ENCODE measurements around the gene PUS1. TPM values are rescaled to one million over a fixed set of nuclear protein-coding genes. Genes with fewer than 3 reads are reported as not detected.
A peak's percentile ranks its signal among the peaks of the same experiment; 100 is the strongest.

PUS1 gene
- polyA plus RNA-seq, 1 donor from 2014 or later, result 14.3 TPM

GRCh38 chr12:131927110-131928079 is 1.7 kb upstream of the PUS1 start:
- Histone ChIP-seq H3K9ac (ENCODE audit: low read length) (no peak overlapping the region), H4K20me1 (ENCODE audit: insufficient read depth) (no peaks in the 10 kb centered on the region), H3K36me3 (ENCODE audit: insufficient read depth, low read length) (no peaks in the 10 kb centered on the region), H3K27me3 (ENCODE audit: insufficient read depth, low read depth, low read length) (no peaks in the 10 kb centered on the region), H2AFZ (ENCODE audit: low read depth, low read length) (no peak overlapping the region), H3K27ac (ENCODE audit: low read length) (no peak overlapping the region), H3F3A (ENCODE audit: insufficient read depth, low read length, poor library complexity, severe bottlenecking) (no peaks in the 10 kb centered on the region), H3K4me3 (ENCODE audit: low read length) (no peak overlapping the region), H3K9me3 (ENCODE audit: low read length) (no peaks in the 10 kb centered on the region), H3K79me2 (replicated peaks; ENCODE audit: insufficient read depth, low read length) (no peaks in the 10 kb centered on the region), H3K4me2 (ENCODE audit: low read length) (no peak overlapping the region), H3K9me2 (ENCODE audit: insufficient read depth, low read length) (no peaks in the 10 kb centered on the region)
- TF ChIP-seq EP300 (conservative IDR thresholded peaks at IDR 0.05; ENCODE audit: poor library complexity, severe bottlenecking), result no peak
- no peak for TF ChIP-seq RAD21 (conservative IDR thresholded peaks at IDR 0.05)
- no peak for TF ChIP-seq TAF1 (IDR thresholded peaks at IDR 0.05; ENCODE audit: low read depth)
- TF ChIP-seq EZH2 (IDR thresholded peaks at IDR 0.05; ENCODE audit: borderline replicate concordance, insufficient read depth, low read length, poor library complexity, severe bottlenecking), result no peak
- no peak for TF ChIP-seq CTCF (IDR thresholded peaks at IDR 0.05; ENCODE audit: poor library complexity, severe bottlenecking)
- TF ChIP-seq REST (IDR thresholded peaks at IDR 0.05; ENCODE audit: borderline replicate concordance), result no peak
- TF ChIP-seq POLR2AphosphoS5 (IDR thresholded peaks at IDR 0.05), result no peak
- TF ChIP-seq MXI1 (conservative IDR thresholded peaks at IDR 0.05; ENCODE audit: poor library complexity, severe bottlenecking), result no peak
- TF ChIP-seq SMC3 (conservative IDR thresholded peaks at IDR 0.05; ENCODE audit: poor library complexity), result no peak

GRCh38 chr12:131928080-131928710 is 881 bp upstream of the PUS1 start:
- Histone ChIP-seq H3K9ac (ENCODE audit: low read length) (peak overlapping the region; percentile 70), H4K20me1 (ENCODE audit: insufficient read depth) (no peaks in the 10 kb centered on the region), H2AFZ (ENCODE audit: low read depth, low read length) (peak overlapping the region; percentile 73), H3K36me3 (ENCODE audit: insufficient read depth, low read length) (no peaks in the 10 kb centered on the region), H3K4me2 (ENCODE audit: low read length) (peak overlapping the region; percentile 44), H3K9me3 (ENCODE audit: low read length) (no peaks in the 10 kb centered on the region), H3K27me3 (ENCODE audit: insufficient read depth, low read depth, low read length) (no peaks in the 10 kb centered on the region), H3K79me2 (replicated peaks; ENCODE audit: insufficient read depth, low read length) (no peaks in the 10 kb centered on the region), H3K27ac (ENCODE audit: low read length) (no peak overlapping the region), H3F3A (ENCODE audit: insufficient read depth, low read length, poor library complexity, severe bottlenecking) (no peaks in the 10 kb centered on the region), H3K9me2 (ENCODE audit: insufficient read depth, low read length) (no peaks in the 10 kb centered on the region), H3K4me3 (ENCODE audit: low read length) (peak overlapping the region; percentile 86)
- TF ChIP-seq EP300 (conservative IDR thresholded peaks at IDR 0.05; ENCODE audit: poor library complexity, severe bottlenecking) (no peak), MXI1 (conservative IDR thresholded peaks at IDR 0.05; ENCODE audit: poor library complexity, severe bottlenecking) (no peak), EZH2 (IDR thresholded peaks at IDR 0.05; ENCODE audit: borderline replicate concordance, insufficient read depth, low read length, poor library complexity, severe bottlenecking) (no peak), POLR2AphosphoS5 (IDR thresholded peaks at IDR 0.05) (no peak), SMC3 (conservative IDR thresholded peaks at IDR 0.05; ENCODE audit: poor library complexity) (no peak), RAD21 (conservative IDR thresholded peaks at IDR 0.05) (no peak), TAF1 (IDR thresholded peaks at IDR 0.05; ENCODE audit: low read depth) (no peak), CTCF (IDR thresholded peaks at IDR 0.05; ENCODE audit: poor library complexity, severe bottlenecking) (no peak), REST (IDR thresholded peaks at IDR 0.05; ENCODE audit: borderline replicate concordance) (no peak)
